ENCODE measurements around the gene INHBA.

- no peak for TF ChIP-seq CTCF (IDR thresholded peaks at IDR 0.05)
- TF ChIP-seq POLR2A (IDR thresholded peaks at IDR 0.05): no peak
Observed at GRCh38 chr7:41685684-41686083, 17.2 kb downstream of the INHBA start.
